Calu3 (cell line): ENCODE measurements around the gene TSR3. TPM values are rescaled to one million over a fixed set of nuclear protein-coding genes. Genes with fewer than 3 reads are reported as not detected.

Experiments
- BruUV-seq: library from RNA; stranded (reverse); fragments of 400-500 nt; replicated peaks from 2 replicates; lab custom pipeline; 2021; lab: Mats Ljungman, UMichigan
- CTCF ChIA-PET: fragments of 300-600 bp; sonication (Branson Sonifier 250); formaldehyde crosslinking; loops from one replicate; lab custom pipeline; 2022; ENCODE audit warnings: antibody characterized with exemption; lab: Charles Lee
- DNase-seq: peaks from one replicate; pipeline ENCODE4 v3.0.0; 2022
- H3K27ac Mint-ChIP-seq: one replicate; pipeline ENCODE4 v1.8.0; 2022; ENCODE audit warnings: mixed read lengths; ENCODE audit not compliant: unreplicated experiment
- H3K27me3 Mint-ChIP-seq: one replicate; pipeline ENCODE4 v1.8.0; 2022; ENCODE audit warnings: mixed read lengths; ENCODE audit not compliant: unreplicated experiment
- H3K36me3 Mint-ChIP-seq: one replicate; pipeline ENCODE4 v1.8.0; 2022; ENCODE audit warnings: mild to moderate bottlenecking, moderate library complexity, mixed read lengths; ENCODE audit not compliant: insufficient read depth, unreplicated experiment
- H3K4me1 Mint-ChIP-seq: one replicate; pipeline ENCODE4 v1.8.0; 2022; ENCODE audit warnings: mild to moderate bottlenecking, low read depth, mixed read lengths; ENCODE audit not compliant: unreplicated experiment
- H3K4me3 Mint-ChIP-seq: one replicate; pipeline ENCODE4 v1.8.0; 2022; ENCODE audit warnings: mild to moderate bottlenecking, low read depth, moderate library complexity, mixed read lengths; ENCODE audit not compliant: unreplicated experiment
- H3K9me3 Mint-ChIP-seq: one replicate; pipeline ENCODE4 v1.8.0; 2022; ENCODE audit warnings: low read depth, mixed read lengths; ENCODE audit not compliant: unreplicated experiment
- intact Hi-C: fragments of 100-400 bp; cut with micrococcal nuclease; formaldehyde crosslinking; loops from one replicate; pipeline ENCODE4 v1.10.0; 2022; ENCODE audit not compliant: unreplicated experiment
- total RNA-seq: library from RNA; stranded (reverse); gene quantifications from 2 replicates; pipeline ENCODE4 v1.2.3, GENCODE V29; 2022
- TF ChIP-seq, protein P1 (sequence below): fragments of 200-600 bp; IDR thresholded peaks from one replicate; pipeline ENCODE4 v1.8.0; 2022; ENCODE audit warnings: antibody characterized with exemption; ENCODE audit not compliant: unreplicated experiment

TSR3 gene
- total RNA-seq, 1 experiment from 2014 or later = 59.4 TPM

DNA sequence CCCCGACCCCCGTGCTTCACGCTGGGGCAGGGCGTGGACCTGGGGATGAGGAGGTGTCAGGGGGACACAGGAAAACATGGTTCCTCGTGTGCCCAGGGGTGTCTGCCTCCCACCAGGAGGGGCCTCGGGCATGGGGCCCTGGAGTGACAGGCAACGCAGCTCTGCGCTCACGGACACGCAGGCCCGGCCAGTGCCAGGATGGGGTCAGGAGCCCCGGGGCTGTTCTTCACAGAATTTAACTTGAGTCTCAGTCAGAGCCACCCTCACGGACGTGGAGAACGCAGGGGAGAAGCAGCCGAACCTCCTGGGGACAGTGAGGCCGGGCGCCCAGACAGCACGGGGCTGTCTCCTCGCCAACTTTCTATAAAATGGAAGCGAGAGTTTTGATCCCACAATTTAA lies 46.1 kb upstream of the TSR3 start:
- H3K27me3 Mint-ChIP-seq = no peaks in the 10 kb centered on the region
- no peak for DNase-seq
- TF ChIP-seq, protein P1, sequence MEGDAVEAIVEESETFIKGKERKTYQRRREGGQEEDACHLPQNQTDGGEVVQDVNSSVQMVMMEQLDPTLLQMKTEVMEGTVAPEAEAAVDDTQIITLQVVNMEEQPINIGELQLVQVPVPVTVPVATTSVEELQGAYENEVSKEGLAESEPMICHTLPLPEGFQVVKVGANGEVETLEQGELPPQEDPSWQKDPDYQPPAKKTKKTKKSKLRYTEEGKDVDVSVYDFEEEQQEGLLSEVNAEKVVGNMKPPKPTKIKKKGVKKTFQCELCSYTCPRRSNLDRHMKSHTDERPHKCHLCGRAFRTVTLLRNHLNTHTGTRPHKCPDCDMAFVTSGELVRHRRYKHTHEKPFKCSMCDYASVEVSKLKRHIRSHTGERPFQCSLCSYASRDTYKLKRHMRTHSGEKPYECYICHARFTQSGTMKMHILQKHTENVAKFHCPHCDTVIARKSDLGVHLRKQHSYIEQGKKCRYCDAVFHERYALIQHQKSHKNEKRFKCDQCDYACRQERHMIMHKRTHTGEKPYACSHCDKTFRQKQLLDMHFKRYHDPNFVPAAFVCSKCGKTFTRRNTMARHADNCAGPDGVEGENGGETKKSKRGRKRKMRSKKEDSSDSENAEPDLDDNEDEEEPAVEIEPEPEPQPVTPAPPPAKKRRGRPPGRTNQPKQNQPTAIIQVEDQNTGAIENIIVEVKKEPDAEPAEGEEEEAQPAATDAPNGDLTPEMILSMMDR = no peak
- H3K4me1 Mint-ChIP-seq = no peaks in the 10 kb centered on the region
- CTCF ChIA-PET = no interaction called here
- H3K36me3 Mint-ChIP-seq = peaks cover 23% of the 10 kb centered on the region
- no peaks in the 10 kb centered on the region for H3K9me3 Mint-ChIP-seq
- H3K27ac Mint-ChIP-seq = no peak overlapping the region
- no TSS peak for BruUV-seq
- intact Hi-C loops = no loop called here
- H3K4me3 Mint-ChIP-seq = no peak overlapping the region

DNA sequence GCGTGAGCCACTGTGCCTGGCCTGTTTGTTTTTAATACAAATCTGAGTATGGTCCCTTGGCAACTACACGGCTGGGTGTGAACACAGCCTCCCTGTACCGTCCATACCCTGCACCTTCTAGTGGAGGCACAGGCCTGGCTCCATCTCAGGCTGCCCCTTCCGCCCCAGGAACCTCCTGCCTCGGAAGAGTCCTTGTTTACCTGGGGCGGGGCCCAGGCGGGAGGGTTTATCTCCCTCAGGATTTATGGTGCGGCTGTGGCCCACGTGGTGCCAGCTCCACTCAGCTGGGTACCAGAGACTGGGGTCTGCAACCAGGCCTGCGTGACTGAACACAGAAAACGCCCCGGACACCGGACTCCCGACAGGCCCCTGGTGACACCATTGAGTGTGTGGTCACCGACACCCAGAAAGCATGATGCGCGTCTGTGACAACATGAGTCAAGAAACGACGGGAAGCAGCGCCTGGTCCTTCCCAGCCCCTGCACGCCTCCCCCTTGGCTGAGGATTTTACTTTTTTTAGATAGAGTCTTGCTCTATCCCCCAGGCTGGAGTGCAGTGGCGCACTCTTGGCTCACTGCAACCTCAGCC lies 43.9 kb upstream of the TSR3 start:
- H3K27me3 Mint-ChIP-seq = no peaks in the 10 kb centered on the region
- intact Hi-C loops = no loop called here
- CTCF ChIA-PET = no interaction called here
- no peaks in the 10 kb centered on the region for H3K9me3 Mint-ChIP-seq
- TF ChIP-seq, protein P1 = no peak
- H3K27ac Mint-ChIP-seq = no peak overlapping the region
- no peak for DNase-seq
- no TSS peak for BruUV-seq
- H3K4me3 Mint-ChIP-seq = no peak overlapping the region
- peaks cover 18% of the 10 kb centered on the region for H3K36me3 Mint-ChIP-seq
- H3K4me1 Mint-ChIP-seq = no peaks in the 10 kb centered on the region

DNA sequence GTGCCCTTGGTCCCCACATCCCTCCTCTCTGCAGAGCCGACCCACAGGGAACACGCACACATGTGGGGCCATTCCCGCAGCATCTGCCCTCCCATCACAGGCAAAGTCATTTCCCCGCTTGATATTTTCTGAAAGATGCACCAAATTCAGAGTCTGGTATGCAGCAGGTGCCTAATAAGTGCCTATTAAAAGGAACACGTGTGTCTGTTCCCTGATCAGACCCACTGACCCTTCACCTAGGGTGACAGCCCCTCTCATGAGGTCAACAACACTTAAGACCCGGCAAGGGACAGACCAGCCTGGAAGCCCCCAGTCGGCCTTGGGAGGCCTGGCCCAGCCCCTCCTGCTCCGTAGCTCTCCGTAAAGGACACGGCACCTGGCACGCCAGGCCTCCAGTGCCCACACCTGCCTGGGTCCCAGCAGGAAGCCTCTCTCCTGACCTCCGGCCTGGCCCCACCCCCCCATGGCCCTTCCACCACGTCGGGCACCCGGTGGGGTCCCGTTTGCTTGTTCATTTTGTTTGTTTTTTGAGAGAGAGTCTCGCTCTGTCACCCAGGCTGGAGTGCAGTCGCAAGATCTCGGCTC lies 42.8 kb upstream of the TSR3 start:
- intact Hi-C loops = no loop called here
- BruUV-seq = no TSS peak
- Mint-ChIP-seq H3K27me3 (no peaks in the 10 kb centered on the region), H3K27ac (no peak overlapping the region), H3K36me3 (peaks cover 18% of the 10 kb centered on the region), H3K4me1 (no peaks in the 10 kb centered on the region), H3K4me3 (no peak overlapping the region), H3K9me3 (no peaks in the 10 kb centered on the region)
- TF ChIP-seq, protein P1 = no peak
- CTCF ChIA-PET = no interaction called here
- DNase-seq = no peak

DNA sequence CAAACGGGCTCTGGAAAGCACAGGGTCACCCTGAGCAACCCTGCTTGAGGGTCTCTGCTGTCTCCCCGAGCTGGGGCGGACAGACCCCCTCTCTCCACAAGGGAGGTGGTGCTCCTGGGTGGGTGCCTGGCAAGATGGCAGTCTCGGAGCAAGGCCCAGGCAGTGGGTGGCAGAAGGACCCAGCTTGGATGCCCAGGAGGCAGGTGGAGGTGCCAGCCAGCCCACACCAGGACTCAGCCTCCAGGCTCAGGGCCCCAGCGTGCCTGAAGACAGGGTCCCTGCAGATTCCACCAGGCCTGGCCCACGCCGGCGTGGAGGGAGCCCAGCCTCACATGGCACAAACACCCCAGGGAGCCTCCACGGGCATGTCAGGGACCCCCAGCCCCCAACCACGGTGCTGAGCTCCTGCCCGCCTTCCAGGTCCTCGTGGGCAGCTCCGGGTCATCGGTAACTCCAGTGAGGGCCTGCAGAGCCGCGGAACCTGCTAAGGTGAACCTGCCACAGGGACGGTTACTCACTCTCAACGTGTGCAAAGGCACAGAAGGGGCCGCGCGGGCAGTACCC lies 42.0 kb upstream of the TSR3 start:
- BruUV-seq = no TSS peak
- intact Hi-C loops = no loop called here
- Mint-ChIP-seq H3K9me3 (no peaks in the 10 kb centered on the region), H3K4me1 (no peaks in the 10 kb centered on the region), H3K36me3 (peaks cover 12% of the 10 kb centered on the region), H3K27me3 (no peaks in the 10 kb centered on the region), H3K4me3 (no peak overlapping the region), H3K27ac (no peak overlapping the region)
- CTCF ChIA-PET = no interaction called here
- TF ChIP-seq, protein P1 = no peak
- DNase-seq = no peak
